ENCODE measurements around the gene MMP20.
"Not testable (repeated sequence)": the region's sequence is repeated elsewhere in the genome, so short reads cannot be mapped to it uniquely, and the experiment has no call there.

The MMP20 gene

DNA sequence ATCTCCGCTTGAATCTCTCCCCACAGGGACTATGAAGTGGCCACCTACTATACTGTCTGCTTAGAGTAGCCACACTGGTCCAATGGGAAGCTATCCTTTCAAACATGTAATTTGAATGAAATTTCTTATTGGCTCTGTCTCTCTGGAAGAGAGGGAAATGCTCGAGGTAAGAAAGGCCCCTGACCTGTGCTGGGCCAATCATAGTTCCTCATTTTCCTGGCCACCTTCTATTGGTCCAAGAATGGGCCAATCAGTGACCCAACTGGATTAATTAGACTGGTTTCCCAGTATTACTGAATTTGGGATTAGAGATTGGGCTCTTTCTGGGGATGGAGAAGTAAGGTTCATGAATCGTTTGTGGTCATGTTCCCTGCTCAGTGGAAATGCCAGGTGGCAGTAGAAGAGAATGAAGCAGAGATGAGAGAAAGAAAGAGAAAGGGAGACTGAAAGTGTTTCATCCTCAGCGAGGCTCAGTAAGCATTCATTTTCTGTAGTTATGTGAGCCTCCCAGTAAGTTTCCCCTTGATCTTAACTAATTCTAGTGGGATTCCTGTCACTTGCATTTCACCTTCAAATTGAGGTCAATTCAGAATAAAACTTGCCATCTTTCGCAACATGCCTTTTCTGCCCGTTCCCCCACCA lies 8.4 kb upstream of the MMP20 start:
- no peaks in the 10 kb centered on the region for H3K9me3 Mint-ChIP-seq
- H3K27ac Mint-ChIP-seq: no peak overlapping the region
- DNase-seq (no peak), ATAC-seq (no peak)
- H3K27me3 Mint-ChIP-seq: peaks cover 4% of the 10 kb centered on the region
- H3K4me1 Mint-ChIP-seq: no peaks in the 10 kb centered on the region
- no peak overlapping the region for H3K4me3 Mint-ChIP-seq
- no peaks in the 10 kb centered on the region for H3K36me3 Mint-ChIP-seq (ENCODE audit: low read depth)

DNA sequence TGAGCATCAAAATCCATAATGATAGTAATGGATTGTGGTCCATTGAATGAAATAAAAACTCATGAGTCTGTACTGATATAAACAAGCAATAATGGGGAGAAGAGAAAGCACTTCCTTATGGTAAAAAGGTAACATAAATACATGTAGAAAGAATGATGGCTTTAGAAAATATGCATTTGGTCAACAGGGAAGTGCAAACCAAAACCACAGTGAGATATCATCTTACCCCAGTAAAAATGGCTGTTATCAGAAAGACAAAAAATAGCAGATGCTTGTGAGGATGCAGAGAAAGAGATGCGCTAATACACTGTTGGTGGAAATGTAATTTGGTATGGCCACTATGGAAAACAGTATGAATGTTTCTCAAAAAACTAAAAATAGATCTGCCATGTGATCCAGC lies 6.9 kb upstream of the MMP20 start:
- H3K4me1 Mint-ChIP-seq: no peaks in the 10 kb centered on the region
- no peaks in the 10 kb centered on the region for H3K9me3 Mint-ChIP-seq
- no peak for ATAC-seq
- H3K4me3 Mint-ChIP-seq: no peak overlapping the region
- H3K27ac Mint-ChIP-seq: no peak overlapping the region
- no peaks in the 10 kb centered on the region for H3K36me3 Mint-ChIP-seq (ENCODE audit: low read depth)
- H3K27me3 Mint-ChIP-seq: peaks cover 4% of the 10 kb centered on the region
- DNase-seq: no peak

DNA sequence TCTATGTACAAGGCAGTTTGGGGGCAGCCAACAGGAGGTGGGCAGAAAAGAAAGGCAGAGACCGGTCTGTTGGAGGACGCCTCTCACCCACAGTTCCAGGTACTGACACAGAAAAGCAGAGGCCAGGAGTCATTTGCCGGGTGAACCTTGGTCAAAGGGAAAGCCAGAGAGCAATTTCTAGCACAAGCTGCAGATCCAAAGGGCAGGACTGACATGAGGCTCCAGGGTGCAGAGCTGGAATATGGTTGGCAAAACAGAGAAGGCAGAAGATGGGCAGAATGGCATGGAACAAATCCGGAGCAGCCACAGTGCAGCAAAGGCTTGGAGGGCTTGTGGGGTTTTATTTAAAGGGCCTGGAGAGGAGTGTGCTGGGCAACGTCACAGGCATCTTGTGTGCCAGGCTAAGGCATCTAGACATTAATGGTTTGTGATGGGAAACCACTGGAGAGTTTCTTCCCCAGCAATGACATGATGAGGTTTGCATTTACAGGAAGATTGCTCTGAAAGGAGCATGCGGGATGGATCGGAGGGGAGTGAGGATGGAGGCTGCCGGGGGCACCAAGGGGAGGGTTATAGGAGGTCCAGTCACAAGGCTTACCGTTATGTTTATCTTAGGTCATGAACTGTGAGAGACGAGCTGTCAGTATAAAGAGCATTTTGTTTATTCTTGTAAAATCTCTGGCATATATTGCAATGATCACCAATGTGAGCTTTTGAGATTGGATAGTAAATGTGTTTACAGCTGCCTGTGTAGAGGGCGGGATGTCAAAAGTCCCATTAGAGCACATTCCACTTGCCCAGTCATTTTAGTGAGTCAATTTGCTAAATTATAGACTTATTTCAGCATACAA lies 5.7 kb upstream of the MMP20 start:
- ATAC-seq: no peak
- no peak overlapping the region for H3K4me3 Mint-ChIP-seq
- H3K4me1 Mint-ChIP-seq: no peaks in the 10 kb centered on the region
- H3K27ac Mint-ChIP-seq: no peak overlapping the region
- no peak for DNase-seq
- no peaks in the 10 kb centered on the region for H3K36me3 Mint-ChIP-seq (ENCODE audit: low read depth)
- H3K27me3 Mint-ChIP-seq: peaks cover 3% of the 10 kb centered on the region
- no peaks in the 10 kb centered on the region for H3K9me3 Mint-ChIP-seq

DNA sequence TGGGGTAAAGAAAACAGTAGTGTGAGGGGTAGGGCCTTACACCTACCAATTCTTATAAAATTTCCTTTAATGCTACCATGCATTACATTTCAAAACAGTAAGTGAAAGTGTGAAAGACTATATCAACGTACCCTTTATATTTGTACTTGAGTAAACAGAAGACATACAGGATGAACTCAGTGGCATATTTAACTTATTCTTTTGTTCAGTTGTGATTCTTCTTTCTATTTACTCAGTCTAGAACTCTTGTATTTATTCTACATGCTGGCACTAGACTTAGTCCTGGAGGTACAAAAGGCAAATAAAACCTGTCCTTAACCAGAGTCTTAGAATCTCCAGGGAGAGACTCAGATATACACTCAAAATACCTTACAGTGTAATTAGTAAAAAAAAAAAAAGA lies 4.8 kb upstream of the MMP20 start:
- H3K4me1 Mint-ChIP-seq; H3K9me3 Mint-ChIP-seq; H3K27ac Mint-ChIP-seq; DNase-seq; H3K36me3 Mint-ChIP-seq (ENCODE audit: low read depth); H3K4me3 Mint-ChIP-seq; ATAC-seq; H3K27me3 Mint-ChIP-seq: not testable (repeated sequence)

DNA sequence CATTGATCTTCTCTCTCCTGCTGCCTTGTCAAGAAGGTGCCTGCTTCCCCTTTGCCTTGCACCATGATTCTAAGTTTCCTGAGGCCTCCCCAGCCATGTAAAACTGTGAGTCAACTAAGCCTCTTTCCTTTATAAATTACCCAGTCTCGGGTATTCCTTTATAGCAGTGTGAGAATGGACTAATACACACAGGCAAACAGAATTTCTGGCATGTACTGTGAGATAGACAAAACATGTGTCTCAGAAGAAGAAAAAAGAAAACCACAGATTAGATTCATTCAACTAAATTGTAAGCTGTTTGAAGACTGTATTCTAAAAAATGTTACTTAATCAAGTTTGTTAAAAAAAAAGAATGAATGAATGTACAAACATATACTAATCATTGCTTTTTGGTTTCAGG lies 1.5 kb upstream of the MMP20 start:
- Mint-ChIP-seq H3K27me3 (peaks cover 3% of the 10 kb centered on the region), H3K9me3 (no peaks in the 10 kb centered on the region), H3K4me1 (no peaks in the 10 kb centered on the region), H3K27ac (no peak overlapping the region), H3K4me3 (no peak overlapping the region), H3K36me3 (ENCODE audit: low read depth) (no peaks in the 10 kb centered on the region)
- DNase-seq (no peak), ATAC-seq (no peak)

DNA sequence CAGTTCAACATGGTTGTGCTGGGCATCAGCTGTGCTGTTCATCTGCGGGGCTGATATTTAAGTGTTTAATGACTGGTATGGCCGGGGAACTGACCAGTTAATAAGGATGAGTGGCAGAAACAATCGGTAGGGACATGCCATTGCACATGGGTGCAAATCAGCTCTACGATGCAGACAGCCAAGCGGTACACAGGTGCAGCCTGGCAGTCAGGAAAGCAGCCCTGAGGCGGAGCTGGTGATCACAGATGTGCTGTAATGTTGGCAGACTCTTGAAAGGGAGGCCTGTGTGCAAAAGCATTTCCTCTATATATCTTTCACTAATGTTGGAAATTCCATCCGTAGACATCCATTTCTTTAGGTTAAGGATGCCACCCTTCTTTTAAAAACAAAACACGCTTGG lies 1.1 kb downstream of the MMP20 start:
- Mint-ChIP-seq H3K4me1 (no peaks in the 10 kb centered on the region), H3K27me3 (peaks cover 3% of the 10 kb centered on the region)
- ATAC-seq: no peak

DNA sequence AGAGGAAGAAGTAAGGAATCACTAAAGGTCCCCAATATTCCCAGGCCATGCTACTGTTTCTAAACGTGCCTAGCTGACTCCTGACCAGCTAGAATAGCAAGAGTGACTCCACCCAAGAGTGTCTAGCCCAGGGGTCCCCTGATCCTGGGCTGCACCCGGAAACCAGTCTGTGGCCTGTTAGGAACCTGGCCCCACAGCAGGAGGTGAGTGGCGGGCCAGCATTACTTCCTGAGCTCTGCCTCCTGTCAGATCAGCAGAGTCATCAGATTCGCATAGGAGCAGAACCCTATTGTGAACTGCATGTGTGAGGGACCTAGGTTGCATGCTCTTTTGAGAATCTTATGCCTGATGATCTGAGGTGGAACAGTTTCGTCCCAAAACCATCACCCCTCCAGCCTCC lies 2.0 kb downstream of the MMP20 start:
- Mint-ChIP-seq H3K27me3 (no peaks in the 10 kb centered on the region), H3K27ac (no peak overlapping the region), H3K9me3 (no peaks in the 10 kb centered on the region), H3K4me1 (no peaks in the 10 kb centered on the region), H3K4me3 (no peak overlapping the region), H3K36me3 (ENCODE audit: low read depth) (no peaks in the 10 kb centered on the region)
- ATAC-seq: no peak
- DNase-seq: no peak

More for the DNA sequence above, 1.1 kb downstream of the MMP20 start:
- Mint-ChIP-seq H3K4me3 (no peak overlapping the region), H3K9me3 (no peaks in the 10 kb centered on the region), H3K27ac (no peak overlapping the region), H3K36me3 (ENCODE audit: low read depth) (no peaks in the 10 kb centered on the region)
- no peak for DNase-seq

DNA sequence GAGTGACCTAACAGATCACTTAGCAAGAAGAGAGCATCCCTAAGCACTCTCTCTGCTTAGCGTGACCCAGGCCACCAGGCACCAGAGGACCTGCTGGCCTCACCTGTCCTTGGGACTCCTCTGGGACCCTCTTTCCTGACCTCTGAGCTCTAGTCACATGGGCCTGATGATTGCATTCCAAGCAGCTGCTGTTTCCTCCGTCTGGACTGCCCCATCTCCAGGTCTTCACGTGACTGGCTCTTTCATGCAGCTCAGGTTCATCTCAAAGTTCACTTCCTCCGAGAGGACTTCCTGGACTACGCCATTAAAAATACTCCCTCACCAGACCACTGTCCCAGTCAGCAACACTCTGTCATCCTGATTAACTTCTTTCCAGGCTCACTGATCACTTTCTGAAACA lies 2.9 kb downstream of the MMP20 start:
- no peaks in the 10 kb centered on the region for H3K36me3 Mint-ChIP-seq (ENCODE audit: low read depth)

DNA sequence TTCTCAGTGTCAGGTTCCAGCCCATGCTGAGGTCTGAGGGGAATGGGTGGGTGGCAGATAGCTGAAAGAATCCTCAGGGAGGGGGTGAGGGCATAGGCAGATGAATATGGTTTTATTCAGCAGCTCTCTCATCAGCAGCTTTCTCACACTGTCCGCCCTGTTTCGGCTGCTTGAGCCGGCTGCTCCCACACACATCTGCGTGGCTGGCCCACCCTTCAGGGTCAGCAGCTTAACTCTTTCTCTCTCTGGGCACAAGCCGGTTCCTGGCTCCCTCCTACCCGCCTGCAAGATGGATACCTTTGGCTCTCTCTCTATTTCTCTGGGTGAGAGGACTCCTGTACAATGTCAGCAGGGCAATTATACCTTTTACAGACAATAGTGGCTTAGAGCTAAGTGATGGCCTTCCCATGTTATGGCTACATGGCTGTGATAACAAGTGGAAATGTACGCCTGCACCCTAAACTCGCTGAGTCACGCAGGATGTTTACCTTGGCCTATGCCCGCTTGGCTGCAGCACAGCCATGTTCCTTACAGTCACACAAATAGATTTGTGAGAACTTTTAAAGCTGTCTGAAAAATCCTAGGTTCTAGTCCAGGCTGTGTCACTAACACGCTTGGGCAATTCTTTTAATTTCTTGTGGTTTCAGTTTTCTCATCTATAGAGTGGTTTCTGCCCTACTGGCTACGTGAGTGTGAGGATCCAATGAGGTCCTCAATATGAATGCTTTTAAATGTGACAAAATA lies 4.1 kb downstream of the MMP20 start:
- ATAC-seq (no peak), DNase-seq (no peak)
- no peaks in the 10 kb centered on the region for H3K4me1 Mint-ChIP-seq
- peak overlapping the region; percentile 26 for H3K27ac Mint-ChIP-seq
- H3K36me3 Mint-ChIP-seq (ENCODE audit: low read depth): no peaks in the 10 kb centered on the region
- H3K27me3 Mint-ChIP-seq: no peaks in the 10 kb centered on the region
- no peak overlapping the region for H3K4me3 Mint-ChIP-seq
- no peaks in the 10 kb centered on the region for H3K9me3 Mint-ChIP-seq

More for the DNA sequence above, 2.9 kb downstream of the MMP20 start:
- H3K4me3 Mint-ChIP-seq: no peak overlapping the region
- no peaks in the 10 kb centered on the region for H3K9me3 Mint-ChIP-seq
- no peaks in the 10 kb centered on the region for H3K27me3 Mint-ChIP-seq
- ATAC-seq (no peak), DNase-seq (no peak)
- H3K4me1 Mint-ChIP-seq: no peaks in the 10 kb centered on the region
- H3K27ac Mint-ChIP-seq: no peak overlapping the region

DNA sequence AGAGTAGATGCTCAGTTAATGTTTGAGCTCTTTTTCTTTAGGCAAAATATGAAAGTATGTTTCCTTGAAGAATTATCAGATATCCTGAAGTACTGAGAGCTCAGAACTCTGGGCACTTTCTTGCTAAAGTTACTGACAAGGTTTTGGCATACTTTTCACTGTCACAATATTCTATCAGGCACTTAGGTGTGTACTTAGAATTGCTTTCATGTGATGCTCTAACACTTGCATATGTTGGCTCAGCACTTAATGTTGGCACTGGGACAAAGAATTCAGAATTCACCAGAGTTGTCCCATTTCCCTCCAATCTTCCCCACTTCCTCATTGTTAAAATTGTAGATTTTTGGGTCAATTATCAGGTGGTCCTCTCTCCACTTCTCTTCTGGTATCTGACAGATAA lies 5.0 kb downstream of the MMP20 start:
- Mint-ChIP-seq H3K4me1 (no peaks in the 10 kb centered on the region), H3K27ac (no peak overlapping the region), H3K4me3 (no peak overlapping the region), H3K9me3 (no peaks in the 10 kb centered on the region), H3K36me3 (ENCODE audit: low read depth) (no peaks in the 10 kb centered on the region), H3K27me3 (no peaks in the 10 kb centered on the region)
- no peak for DNase-seq
- ATAC-seq: no peak

DNA sequence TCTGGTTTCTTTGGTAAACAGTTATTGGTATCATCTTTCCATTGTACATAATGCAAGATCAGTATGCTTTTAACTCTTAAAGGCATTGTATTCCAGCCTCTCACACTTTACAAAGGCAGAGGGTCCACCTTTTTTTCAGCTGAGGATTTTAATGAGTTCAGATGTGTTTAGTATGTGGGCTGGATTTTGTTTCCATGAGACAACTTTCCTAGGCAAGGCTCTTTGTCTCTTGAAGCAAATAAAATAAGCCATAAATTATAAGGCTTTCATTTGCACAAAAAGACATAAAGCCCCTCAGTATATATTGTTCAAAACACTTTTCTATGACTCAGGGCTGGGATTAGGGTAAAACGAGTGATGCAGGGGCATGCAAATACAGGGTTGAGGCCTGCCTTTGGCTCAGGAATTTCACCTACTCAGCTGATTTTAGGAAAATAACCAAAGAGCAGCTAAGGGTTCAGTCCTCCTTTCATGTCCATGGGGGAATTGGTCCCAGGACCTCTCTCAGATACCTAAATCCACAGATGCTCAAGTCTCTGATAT lies 7.6 kb downstream of the MMP20 start:
- H3K4me3 Mint-ChIP-seq: no peak overlapping the region
- no peak for DNase-seq
- no peak overlapping the region for H3K27ac Mint-ChIP-seq
- ATAC-seq: no peak
- H3K9me3 Mint-ChIP-seq: no peaks in the 10 kb centered on the region
- H3K36me3 Mint-ChIP-seq (ENCODE audit: low read depth): no peaks in the 10 kb centered on the region
- peaks cover 3% of the 10 kb centered on the region for H3K4me1 Mint-ChIP-seq
- no peaks in the 10 kb centered on the region for H3K27me3 Mint-ChIP-seq

DNA sequence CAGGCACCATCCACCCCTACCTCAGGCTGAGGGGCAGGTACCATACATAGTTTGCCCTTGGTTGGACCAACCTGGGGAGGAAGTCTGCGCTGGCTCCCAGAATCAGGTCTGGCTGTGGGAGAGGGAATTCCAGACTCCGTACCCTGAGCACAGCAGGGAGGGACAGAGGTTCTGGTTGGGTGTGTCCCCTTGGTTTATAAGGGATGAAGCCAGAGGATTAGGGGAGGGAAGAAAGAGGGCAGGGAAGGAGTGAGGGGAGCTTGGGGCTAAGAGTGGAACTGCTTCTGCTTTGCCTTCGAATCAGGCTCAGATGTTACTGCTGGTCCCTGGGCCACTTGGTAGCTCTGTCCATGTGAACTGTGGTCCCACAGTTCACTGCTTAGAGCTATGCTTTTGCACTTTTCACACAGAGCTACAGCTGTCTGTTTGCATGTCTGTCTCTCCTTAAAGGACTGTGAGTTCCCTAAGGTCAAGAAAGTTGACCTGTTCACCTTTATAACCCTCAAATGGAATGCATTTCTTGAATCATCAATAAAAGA lies 9.2 kb downstream of the MMP20 start:
- DNase-seq: no peak
- no peak for ATAC-seq
- peaks cover 9% of the 10 kb centered on the region for H3K4me1 Mint-ChIP-seq
- no peak overlapping the region for H3K4me3 Mint-ChIP-seq
- no peaks in the 10 kb centered on the region for H3K9me3 Mint-ChIP-seq
- no peaks in the 10 kb centered on the region for H3K36me3 Mint-ChIP-seq (ENCODE audit: low read depth)
- H3K27me3 Mint-ChIP-seq: no peaks in the 10 kb centered on the region
- H3K27ac Mint-ChIP-seq: no peak overlapping the region

DNA sequence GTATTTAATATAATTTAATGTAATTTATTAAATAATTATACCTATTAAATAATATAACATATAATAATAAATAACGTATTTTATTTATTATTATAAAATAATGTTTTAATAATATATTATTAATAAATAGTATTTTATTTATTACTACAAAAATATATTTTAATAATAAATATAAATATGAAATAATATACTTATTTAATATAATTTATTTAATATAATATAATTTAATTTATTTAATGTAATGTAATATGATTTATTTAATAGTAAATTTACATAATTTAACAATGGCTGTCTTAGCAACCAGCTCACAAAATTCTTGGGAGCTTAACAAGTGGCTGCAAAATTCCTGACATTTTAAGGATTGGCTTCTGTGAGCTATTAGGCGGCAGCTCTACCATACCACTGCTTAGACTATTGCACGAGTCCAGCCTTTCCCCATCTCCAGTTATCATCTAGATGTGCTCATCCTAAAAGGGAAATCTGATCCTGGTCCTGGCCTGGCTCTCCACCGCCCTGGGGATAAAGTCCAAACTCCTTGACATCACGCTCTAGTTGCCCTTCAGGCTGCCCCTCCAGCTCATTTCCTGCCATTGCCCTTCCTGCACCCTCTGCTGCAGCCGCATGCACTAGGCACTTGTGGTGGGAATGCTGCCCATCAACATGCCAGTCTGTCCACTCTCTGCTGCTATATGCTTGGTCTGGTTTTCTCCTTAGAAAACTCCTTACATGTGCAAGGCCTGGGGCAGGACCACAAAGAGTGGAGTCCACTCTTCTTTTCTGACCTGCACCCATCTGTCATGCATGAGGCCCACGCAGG lies 9.8 kb downstream of the MMP20 start:
- H3K36me3 Mint-ChIP-seq (ENCODE audit: low read depth): no peaks in the 10 kb centered on the region
- no peak overlapping the region for H3K4me3 Mint-ChIP-seq
- H3K27ac Mint-ChIP-seq: no peak overlapping the region
- no peaks in the 10 kb centered on the region for H3K27me3 Mint-ChIP-seq
- peaks cover 12% of the 10 kb centered on the region for H3K4me1 Mint-ChIP-seq
- H3K9me3 Mint-ChIP-seq: no peaks in the 10 kb centered on the region
- no peak for DNase-seq
- ATAC-seq: no peak

DNA sequence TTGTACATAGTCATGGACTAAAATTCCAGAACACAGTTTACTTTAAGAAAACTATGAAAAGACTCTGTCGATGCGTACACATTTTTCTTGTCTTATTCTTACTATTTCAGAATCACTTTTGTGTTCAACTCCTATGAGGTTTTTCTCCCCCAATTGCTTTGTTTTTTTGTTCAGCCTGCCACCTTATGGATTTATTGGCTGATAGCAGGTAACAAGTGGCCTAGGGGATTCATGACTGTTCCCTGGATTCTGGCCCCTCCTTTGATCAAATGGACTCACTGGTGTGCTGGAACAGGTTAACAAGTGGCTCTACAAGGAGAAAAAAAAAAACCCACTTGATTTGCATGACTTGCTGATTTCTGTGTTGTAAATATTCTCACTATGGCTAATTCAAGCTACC lies 10.6 kb downstream of the MMP20 start:
- Mint-ChIP-seq H3K27me3 (no peaks in the 10 kb centered on the region), H3K4me1 (peaks cover 12% of the 10 kb centered on the region), H3K4me3 (no peak overlapping the region), H3K27ac (no peak overlapping the region), H3K36me3 (ENCODE audit: low read depth) (no peaks in the 10 kb centered on the region), H3K9me3 (no peaks in the 10 kb centered on the region)
- no peak for ATAC-seq
- no peak for DNase-seq

Data from activated naive CD8-positive, alpha-beta T cell treated with anti-CD3 and anti-CD28 coated beads, Interleukin-2, amount 50 U/mL, for 24 hours (primary cell).